IPS-18a (cell line): ENCODE results near the gene PDE7B.

Experiments
- H3K27ac ChIP-seq: one replicate; pipeline ENCODE4 v1.5.1; 2013; ENCODE audit warnings: low read length
- H3K27me3 ChIP-seq: one replicate; pipeline ENCODE4 v1.6.1; 2013; ENCODE audit warnings: mild to moderate bottlenecking, low read length; ENCODE audit not compliant: control insufficient read depth, insufficient read depth
- H3K36me3 ChIP-seq: one replicate; pipeline ENCODE4 v1.6.1; 2013; ENCODE audit warnings: low read depth, low read length; ENCODE audit not compliant: control insufficient read depth
- H3K4me1 ChIP-seq: one replicate; pipeline ENCODE4 v1.6.1; 2013; ENCODE audit warnings: low read depth, low read length; ENCODE audit not compliant: control insufficient read depth
- H3K4me3 ChIP-seq: one replicate; pipeline ENCODE4 v1.5.1; 2013; ENCODE audit warnings: low read length
- H3K9ac ChIP-seq: one replicate; pipeline ENCODE4 v1.6.1; 2013; ENCODE audit warnings: mild to moderate bottlenecking, low read length, moderate library complexity
- H3K9me3 ChIP-seq: one replicate; pipeline ENCODE4 v1.6.1; 2013; ENCODE audit warnings: low read depth, low read length; ENCODE audit not compliant: control insufficient read depth

The PDE7B gene

DNA sequence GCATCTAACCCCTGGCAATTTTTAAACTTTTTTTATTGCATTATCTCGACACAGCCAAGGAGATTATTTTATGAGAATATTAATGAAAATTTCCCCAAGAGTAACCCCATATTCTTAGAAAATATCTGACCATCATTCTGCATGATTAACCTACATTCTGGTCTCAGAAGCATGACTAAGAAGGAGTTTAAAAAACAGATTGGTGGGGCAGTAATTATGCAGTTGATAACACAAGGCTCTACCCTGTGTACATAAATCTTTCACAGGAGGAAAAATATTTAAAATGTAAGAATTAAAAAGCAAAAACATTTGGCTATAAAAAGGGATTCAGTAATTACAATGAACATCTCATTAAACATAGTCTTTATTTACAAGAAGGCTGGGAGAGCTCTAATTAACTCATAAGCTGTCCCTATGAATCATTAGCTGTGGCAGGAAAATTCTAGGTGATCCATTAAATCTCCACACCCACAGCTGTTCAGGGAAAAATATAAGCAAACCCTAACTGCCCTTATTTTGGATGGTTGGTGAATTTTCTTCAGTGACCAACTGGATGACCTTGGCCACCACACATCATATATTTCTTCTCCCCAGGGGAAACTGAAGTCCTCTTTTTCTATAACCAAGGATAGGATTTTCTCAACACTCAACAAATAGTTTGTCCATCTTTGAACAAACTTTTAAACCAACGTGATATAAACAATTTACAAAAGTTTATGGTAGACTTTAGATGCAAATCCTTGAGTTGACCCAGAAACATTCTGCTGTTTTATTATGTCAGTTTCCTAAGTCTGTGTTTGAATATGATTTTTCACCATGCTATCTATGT is 59.5 kb downstream of the PDE7B start:
- H3K4me1 ChIP-seq, result no peaks in the 10 kb centered on the region
- no peak overlapping the region for H3K9ac ChIP-seq
- H3K4me3 ChIP-seq, result no peak overlapping the region
- no peaks in the 10 kb centered on the region for H3K9me3 ChIP-seq
- no peaks in the 10 kb centered on the region for H3K27me3 ChIP-seq
- H3K27ac ChIP-seq, result no peak overlapping the region
- no peaks in the 10 kb centered on the region for H3K36me3 ChIP-seq

DNA sequence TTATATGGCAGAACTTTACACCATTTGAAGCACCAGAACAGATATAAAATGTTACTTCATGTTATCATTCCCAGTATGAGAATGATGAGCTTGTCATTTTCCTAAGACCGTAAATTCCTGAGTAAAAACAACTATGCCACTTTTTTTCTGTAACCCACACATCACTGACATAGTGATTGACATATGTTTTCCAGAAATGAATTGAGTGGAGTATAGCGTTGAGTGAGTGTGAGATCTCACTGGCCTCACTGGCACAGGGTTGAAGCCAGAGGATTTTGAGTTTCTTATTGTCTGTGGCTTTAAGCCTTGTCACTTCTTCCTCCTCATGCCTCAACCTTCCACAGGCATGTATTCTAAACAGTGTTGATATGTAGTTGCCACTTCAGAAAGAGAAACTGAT is 62.3 kb downstream of the PDE7B start:
- Histone ChIP-seq H3K4me1 (peaks cover 3% of the 10 kb centered on the region), H3K9ac (no peak overlapping the region), H3K27me3 (no peaks in the 10 kb centered on the region), H3K36me3 (no peaks in the 10 kb centered on the region), H3K9me3 (no peaks in the 10 kb centered on the region), H3K27ac (no peak overlapping the region), H3K4me3 (no peak overlapping the region)

DNA sequence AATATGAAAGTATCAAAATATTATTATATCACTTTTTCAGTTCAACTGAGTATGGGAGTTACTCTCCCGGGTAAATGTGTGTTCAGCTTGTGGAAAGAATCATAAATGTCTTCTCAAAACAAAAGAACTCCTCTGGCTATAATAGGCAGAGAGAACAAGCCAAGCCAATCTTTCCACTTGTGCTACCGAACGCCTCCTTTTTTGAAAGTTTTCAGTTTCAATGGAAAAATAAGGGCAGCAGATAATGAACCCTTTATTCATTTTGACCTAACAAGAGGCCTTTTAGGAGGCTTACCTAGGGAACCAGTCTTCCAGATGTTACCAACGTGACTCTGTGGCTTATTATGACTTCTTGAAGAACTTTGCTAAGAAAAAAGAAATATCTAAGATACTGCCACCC is 67.5 kb downstream of the PDE7B start:
- peaks cover 16% of the 10 kb centered on the region for H3K4me1 ChIP-seq
- H3K27ac ChIP-seq, result no peak overlapping the region
- H3K9me3 ChIP-seq, result no peaks in the 10 kb centered on the region
- no peak overlapping the region for H3K9ac ChIP-seq
- no peaks in the 10 kb centered on the region for H3K36me3 ChIP-seq
- no peaks in the 10 kb centered on the region for H3K27me3 ChIP-seq
- H3K4me3 ChIP-seq, result no peak overlapping the region

DNA sequence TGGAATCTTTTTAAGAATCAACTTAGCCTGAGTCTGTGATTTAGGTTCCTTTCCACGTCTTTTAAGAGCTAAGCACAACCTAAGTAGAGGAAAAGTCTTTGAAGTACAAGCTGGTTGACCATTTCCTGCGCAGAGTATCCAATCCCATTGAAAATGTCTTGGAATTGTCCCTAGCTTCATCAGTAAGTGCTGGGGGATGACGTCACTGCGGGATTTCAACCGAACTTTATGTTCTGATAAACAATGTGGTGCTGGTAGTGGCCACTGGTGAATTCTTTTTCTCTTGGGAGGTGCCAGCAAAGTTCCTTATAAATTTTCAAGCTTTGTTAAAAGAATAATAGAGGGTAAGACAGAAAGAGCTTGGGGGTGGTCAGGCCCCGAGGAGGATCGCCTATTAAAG is 69.2 kb downstream of the PDE7B start:
- H3K4me3 ChIP-seq, result no peak overlapping the region
- H3K27ac ChIP-seq, result no peak overlapping the region
- H3K9me3 ChIP-seq, result no peaks in the 10 kb centered on the region
- no peaks in the 10 kb centered on the region for H3K36me3 ChIP-seq
- H3K4me1 ChIP-seq, result peaks cover 20% of the 10 kb centered on the region
- no peak overlapping the region for H3K9ac ChIP-seq
- H3K27me3 ChIP-seq, result no peaks in the 10 kb centered on the region

DNA sequence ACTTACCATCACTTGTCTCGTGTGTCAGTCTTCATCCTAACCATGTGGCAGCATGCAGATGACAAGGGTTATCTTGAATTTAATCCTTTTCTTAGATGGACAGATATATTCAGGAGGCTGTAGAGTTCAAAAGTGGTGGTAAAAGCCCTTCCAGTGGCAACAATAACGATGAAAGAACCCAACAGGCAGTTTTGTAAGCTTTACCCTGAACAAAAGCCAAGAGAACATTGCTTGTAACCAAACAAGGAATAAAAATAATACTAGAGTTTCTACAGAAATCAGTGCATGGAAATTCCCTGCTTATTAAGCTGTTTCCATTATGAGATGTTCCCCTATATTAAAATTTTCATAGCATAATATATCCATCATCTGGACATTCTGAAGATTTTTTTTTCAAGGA is 69.7 kb downstream of the PDE7B start:
- H3K9ac ChIP-seq, result no peak overlapping the region
- H3K9me3 ChIP-seq, result no peaks in the 10 kb centered on the region
- no peaks in the 10 kb centered on the region for H3K36me3 ChIP-seq
- no peak overlapping the region for H3K27ac ChIP-seq
- no peak overlapping the region for H3K4me3 ChIP-seq
- peaks cover 20% of the 10 kb centered on the region for H3K4me1 ChIP-seq
- no peaks in the 10 kb centered on the region for H3K27me3 ChIP-seq

DNA sequence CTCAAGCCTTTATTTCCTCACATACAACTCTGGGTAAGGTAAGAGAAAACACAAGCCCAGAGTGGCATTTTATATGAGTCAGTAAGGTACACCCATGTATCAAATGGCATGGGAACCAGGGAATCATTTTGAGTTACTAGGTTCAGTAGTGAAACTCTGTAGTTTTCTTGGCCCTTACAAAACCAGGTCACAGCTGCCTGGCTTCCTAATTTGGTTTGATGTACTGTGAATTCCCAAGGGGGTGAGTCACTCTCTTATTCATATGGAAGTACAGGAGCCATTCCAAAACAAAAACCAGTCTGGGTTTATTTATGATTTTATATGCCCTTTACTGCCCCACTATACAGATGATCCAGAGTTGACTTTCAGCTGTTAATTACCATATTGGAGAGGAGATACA is 70.7 kb downstream of the PDE7B start:
- no peaks in the 10 kb centered on the region for H3K27me3 ChIP-seq
- H3K9me3 ChIP-seq, result no peaks in the 10 kb centered on the region
- H3K4me1 ChIP-seq, result peaks cover 20% of the 10 kb centered on the region
- no peaks in the 10 kb centered on the region for H3K36me3 ChIP-seq
- H3K27ac ChIP-seq, result peak overlapping the region; percentile 54
- H3K9ac ChIP-seq, result peak overlapping the region; percentile 15
- H3K4me3 ChIP-seq, result peak overlapping the region; percentile 13

DNA sequence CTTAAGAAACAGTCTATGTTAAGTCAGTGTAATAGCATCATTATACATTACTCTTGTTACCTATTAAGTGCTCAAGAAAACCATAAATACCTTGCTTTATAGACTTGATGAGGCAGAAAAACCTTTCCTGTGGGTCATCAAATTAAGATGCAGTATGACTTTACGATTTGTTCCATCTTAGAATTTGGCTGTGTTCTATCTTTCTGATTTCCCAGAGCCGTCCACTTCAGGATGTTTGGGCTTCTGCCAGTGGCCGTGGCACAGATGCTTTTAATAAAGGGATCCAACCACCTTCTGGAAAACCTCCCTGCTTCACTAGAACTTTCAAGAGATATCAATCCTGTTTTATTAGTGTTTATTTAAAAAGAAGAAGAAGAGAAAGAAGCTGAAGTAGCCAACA is 71.2 kb downstream of the PDE7B start:
- H3K9me3 ChIP-seq, result no peaks in the 10 kb centered on the region
- peak overlapping the region; percentile 27 for H3K27ac ChIP-seq
- no peak overlapping the region for H3K4me3 ChIP-seq
- no peaks in the 10 kb centered on the region for H3K36me3 ChIP-seq
- peaks cover 17% of the 10 kb centered on the region for H3K4me1 ChIP-seq
- no peak overlapping the region for H3K9ac ChIP-seq
- no peaks in the 10 kb centered on the region for H3K27me3 ChIP-seq

DNA sequence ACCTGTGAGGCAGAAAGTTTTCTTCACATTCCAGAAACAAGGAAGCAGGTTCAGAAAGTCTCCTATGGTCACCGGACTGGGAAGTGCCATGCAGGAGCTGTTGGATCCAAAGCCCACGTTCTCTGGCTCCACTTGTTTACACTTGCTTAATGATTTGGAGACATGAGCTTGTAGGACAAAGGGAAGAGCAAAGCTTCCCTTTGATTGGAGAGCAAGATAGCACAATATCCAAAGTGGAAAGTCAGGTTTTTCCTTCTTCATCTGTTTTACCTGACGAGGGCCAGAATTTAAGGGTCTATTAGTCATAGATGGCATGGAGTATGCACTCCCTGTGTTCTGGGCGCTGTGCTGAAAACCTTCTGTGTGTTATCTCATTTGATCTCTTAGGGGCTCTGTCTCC is 81.2 kb downstream of the PDE7B start:
- Histone ChIP-seq H3K36me3 (no peaks in the 10 kb centered on the region), H3K27me3 (no peaks in the 10 kb centered on the region), H3K27ac (no peak overlapping the region), H3K4me1 (no peaks in the 10 kb centered on the region), H3K9ac (no peak overlapping the region), H3K9me3 (no peaks in the 10 kb centered on the region), H3K4me3 (no peak overlapping the region)

DNA sequence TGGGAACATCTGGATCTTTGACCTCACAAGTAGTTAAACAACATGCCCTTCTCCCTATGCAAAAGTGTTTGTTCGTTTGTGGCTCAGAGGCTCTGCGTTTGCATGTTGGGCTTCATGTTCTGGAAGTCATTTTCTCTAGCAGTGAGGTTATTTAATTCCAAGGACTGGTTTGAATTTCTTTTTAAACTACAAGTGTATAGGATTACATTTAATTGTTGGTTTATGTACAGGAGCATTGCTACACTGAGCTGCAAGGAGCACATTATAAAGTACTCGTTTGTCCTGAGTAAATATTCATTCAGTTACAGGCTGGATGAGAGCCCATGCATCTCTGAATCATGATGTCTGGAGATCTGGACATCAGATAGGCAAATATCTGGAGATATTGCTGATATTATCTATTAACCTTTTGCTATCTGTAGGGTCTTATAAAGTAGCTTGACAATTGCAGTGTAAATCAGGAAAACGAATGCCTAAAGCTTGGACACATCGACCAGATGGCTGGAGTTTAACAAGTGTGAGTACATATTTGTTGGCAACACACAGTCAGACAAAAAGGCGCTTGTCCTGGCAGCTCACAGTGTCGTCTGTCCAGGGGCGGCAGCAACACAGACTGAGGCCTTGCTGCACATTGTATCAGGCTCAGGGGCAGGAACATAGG is 84.6 kb downstream of the PDE7B start:
- no peaks in the 10 kb centered on the region for H3K9me3 ChIP-seq
- H3K27ac ChIP-seq, result no peak overlapping the region
- H3K36me3 ChIP-seq, result no peaks in the 10 kb centered on the region
- no peaks in the 10 kb centered on the region for H3K4me1 ChIP-seq
- no peaks in the 10 kb centered on the region for H3K27me3 ChIP-seq
- no peak overlapping the region for H3K9ac ChIP-seq
- no peak overlapping the region for H3K4me3 ChIP-seq

DNA sequence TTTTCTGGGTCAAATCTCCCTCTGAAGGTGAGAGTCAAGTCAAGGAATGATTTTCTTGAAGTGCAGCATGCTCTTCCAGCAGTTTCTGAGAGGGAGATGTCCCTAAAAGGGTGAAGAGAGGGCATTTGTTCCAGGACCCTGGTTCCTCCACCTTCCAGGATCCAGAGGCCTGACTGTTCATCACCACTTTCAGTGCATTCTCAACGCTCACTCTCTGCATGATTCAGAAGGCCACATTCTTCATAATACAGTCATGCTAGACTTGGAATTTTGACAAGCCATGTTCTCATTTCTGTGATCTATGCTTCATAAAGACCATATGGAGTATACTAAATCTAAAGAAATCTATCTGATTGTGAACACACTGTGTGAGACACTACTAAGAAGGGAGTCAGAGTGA is 85.1 kb downstream of the PDE7B start:
- no peaks in the 10 kb centered on the region for H3K9me3 ChIP-seq
- H3K36me3 ChIP-seq, result no peaks in the 10 kb centered on the region
- H3K27ac ChIP-seq, result no peak overlapping the region
- H3K27me3 ChIP-seq, result no peaks in the 10 kb centered on the region
- H3K4me3 ChIP-seq, result no peak overlapping the region
- no peaks in the 10 kb centered on the region for H3K4me1 ChIP-seq
- H3K9ac ChIP-seq, result no peak overlapping the region

DNA sequence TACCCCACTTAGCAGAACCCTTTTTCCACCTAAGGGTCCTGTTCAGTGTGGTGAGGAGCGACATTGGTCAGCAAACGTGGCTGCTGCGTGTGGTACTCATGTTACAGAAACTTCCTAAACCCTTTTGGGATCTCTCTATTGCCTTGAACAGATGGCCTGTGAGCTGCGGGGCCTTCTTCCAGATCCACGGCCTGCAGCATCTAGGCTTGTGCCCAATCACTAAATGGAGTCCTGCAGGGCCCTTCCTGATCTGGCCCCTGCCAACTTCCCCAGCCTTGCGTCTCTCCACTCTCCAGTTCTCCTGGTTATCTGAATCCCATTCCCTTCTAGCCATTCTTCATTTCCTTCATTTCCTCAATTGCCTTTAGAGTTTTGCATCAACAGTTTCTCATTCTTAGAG is 85.6 kb downstream of the PDE7B start:
- no peaks in the 10 kb centered on the region for H3K27me3 ChIP-seq
- H3K36me3 ChIP-seq, result no peaks in the 10 kb centered on the region
- H3K4me1 ChIP-seq, result no peaks in the 10 kb centered on the region
- H3K9me3 ChIP-seq, result no peaks in the 10 kb centered on the region
- no peak overlapping the region for H3K9ac ChIP-seq
- H3K4me3 ChIP-seq, result no peak overlapping the region
- no peak overlapping the region for H3K27ac ChIP-seq
